Rectal smooth muscle tissue (tissue), 1 donor: ENCODE measurements around the gene CCL27.
"Not testable (repeated sequence)": the region's sequence is repeated elsewhere in the genome, so short reads cannot be mapped to it uniquely, and the experiment has no call there.

Experiments
- H3K27ac ChIP-seq: one replicate; pipeline ENCODE4 v1.7.0; 2013; ENCODE audit warnings: low read depth, low read length, inconsistent platforms
- H3K27me3 ChIP-seq: one replicate; pipeline ENCODE4 v1.7.0; 2013; ENCODE audit warnings: low read length; ENCODE audit not compliant: control insufficient read depth, insufficient read depth
- H3K36me3 ChIP-seq: one replicate; pipeline ENCODE4 v1.7.0; 2013; ENCODE audit warnings: low read length; ENCODE audit not compliant: control insufficient read depth, insufficient read depth
- H3K4me1 ChIP-seq: one replicate; pipeline ENCODE4 v1.7.0; 2013; ENCODE audit warnings: low read length; ENCODE audit not compliant: control insufficient read depth, insufficient read depth
- H3K4me3 ChIP-seq: one replicate; pipeline ENCODE4 v1.7.0; 2013; ENCODE audit warnings: low read length
- H3K9ac ChIP-seq: one replicate; pipeline ENCODE4 v1.7.0; 2013; ENCODE audit warnings: low read length

Gene CCL27

GRCh38 chr9:34642679-34643078 lies 19.8 kb downstream of the CCL27 start:
- Histone ChIP-seq H3K36me3 (no peaks in the 10 kb centered on the region), H3K4me3 (no peak overlapping the region), H3K27ac (no peak overlapping the region), H3K27me3 (no peaks in the 10 kb centered on the region), H3K9ac (no peak overlapping the region), H3K4me1 (peaks cover 16% of the 10 kb centered on the region)

GRCh38 chr9:34639322-34639721 lies 23.1 kb downstream of the CCL27 start:
- H3K36me3 ChIP-seq, H3K27ac ChIP-seq, H3K9ac ChIP-seq, H3K4me3 ChIP-seq, H3K27me3 ChIP-seq: not testable (repeated sequence)
- H3K4me1 ChIP-seq, result peaks cover 15% of the 10 kb centered on the region

DNA sequence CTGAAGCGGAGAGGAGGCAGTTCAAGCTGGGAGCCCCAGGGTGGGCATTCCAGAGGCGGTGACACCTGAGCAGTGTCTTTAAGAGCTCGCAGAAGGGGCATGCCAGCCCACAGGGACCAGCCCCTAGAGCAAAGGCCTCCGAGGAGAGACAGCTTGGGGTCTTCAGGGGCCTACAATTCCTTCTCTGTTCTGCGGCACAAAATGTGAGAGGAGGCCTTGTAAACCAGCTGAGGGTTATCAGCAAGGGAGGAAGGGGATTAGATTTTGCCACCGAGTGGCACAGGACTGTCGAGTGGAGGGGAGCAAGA lies 24.4 kb downstream of the CCL27 start:
- Histone ChIP-seq H3K4me1 (peaks cover 15% of the 10 kb centered on the region), H3K27me3 (no peaks in the 10 kb centered on the region), H3K9ac (peak overlapping the region; percentile 54), H3K4me3 (peak overlapping the region; percentile 87), H3K36me3 (peaks cover 8% of the 10 kb centered on the region), H3K27ac (peak overlapping the region; percentile 81)

DNA sequence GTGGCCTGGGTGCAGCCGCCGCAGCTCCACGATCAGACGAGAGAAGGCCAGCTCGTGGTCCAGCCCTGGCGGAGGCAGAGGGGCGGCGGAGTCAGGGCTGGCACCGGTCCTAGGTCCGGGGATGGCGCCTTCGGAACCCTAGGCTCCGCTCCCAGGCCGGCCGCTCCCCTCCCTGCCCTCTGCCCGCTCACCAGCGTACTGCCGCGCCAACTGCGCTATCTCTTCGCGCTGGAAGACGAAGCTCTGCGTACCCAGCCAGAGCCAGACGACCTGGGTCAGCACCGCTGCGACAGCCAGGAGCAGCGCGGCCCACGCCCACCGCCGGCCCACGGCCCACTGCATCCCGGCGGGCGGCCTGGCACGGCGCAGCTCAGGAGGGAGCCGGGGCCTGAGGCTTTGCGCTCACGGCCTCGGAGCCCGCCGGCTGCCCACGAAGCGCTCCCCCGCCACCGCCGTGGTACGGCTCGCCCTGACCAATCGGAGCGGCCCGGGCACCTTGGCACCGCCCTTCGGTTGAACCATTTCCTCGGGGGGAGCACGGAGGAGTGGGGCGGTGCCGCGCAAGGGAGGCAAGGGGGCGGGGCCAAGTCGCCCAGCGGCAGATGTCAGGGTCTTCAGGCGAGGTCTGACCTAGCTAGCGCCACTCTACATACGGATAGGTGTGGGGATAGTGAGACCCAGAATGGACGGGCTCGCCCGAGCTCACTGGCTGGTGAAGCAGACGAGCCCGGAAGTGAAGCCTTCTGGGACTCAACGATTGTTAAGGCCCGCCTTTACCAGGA lies 24.9 kb downstream of the CCL27 start, which contains the start of gene SIGMAR1:
Gene SIGMAR1, minus strand, starts transcription at position 432 of the 782 bp plus-strand sequence. Its CDS starts 90 bp downstream, at position 342.
- Histone ChIP-seq H3K36me3 (peaks cover 8% of the 10 kb centered on the region), H3K4me3 (peak within 1 kb of the TSS; percentile 87), H3K4me1 (peaks cover 15% of the 10 kb centered on the region), H3K27me3 (no peaks in the 10 kb centered on the region), H3K27ac (peak within 1 kb of the TSS; percentile 81), H3K9ac (peak within 1 kb of the TSS; percentile 54)

DNA sequence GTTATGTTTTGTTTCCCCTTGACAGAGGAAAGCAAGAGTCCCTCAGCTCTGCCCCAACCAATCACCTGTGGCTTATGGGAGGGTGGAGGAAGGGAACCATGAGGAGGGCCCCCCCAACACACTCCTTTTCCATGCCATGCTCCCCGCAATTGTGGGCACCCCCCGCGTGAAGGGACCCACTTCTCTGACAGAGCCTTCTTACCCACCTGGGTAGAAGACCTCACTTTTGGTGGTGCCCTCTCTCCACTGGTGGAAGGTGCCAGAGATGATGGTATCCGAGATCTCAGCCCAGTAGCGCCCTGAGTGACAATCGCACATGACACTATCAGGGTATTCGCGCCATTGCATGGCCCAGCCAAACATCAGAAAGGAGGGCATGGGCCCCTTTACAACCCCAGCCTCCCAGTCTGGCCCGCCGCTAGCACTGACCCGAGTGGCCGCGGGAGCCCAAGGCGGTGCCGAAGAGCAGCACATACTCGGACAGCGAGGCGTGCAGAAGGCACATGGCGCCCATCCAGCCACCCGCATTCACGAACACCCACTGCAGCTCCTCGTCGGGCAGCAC lies 25.6 kb downstream of the CCL27 start:
- peak overlapping the region; percentile 87 for H3K4me3 ChIP-seq
- H3K4me1 ChIP-seq, result peaks cover 15% of the 10 kb centered on the region
- peak overlapping the region; percentile 29 for H3K9ac ChIP-seq
- H3K27ac ChIP-seq, result peak overlapping the region; percentile 81
- H3K27me3 ChIP-seq, result no peaks in the 10 kb centered on the region
- peaks cover 8% of the 10 kb centered on the region for H3K36me3 ChIP-seq

- peaks cover 15% of the 10 kb centered on the region for H3K4me1 ChIP-seq
- no peak overlapping the region for H3K27ac ChIP-seq
- H3K4me3 ChIP-seq, result no peak overlapping the region
- no peak overlapping the region for H3K9ac ChIP-seq
- H3K36me3 ChIP-seq, result peaks cover 8% of the 10 kb centered on the region
- H3K27me3 ChIP-seq, result peaks cover under 1% of the 10 kb centered on the region
Observed at GRCh38 chr9:34635556-34635955, 26.9 kb downstream of the CCL27 start.

GRCh38 chr9:34634551-34635248 lies 27.8 kb downstream of the CCL27 start:
- peaks cover 9% of the 10 kb centered on the region for H3K27me3 ChIP-seq
- no peak overlapping the region for H3K4me3 ChIP-seq
- peaks cover 8% of the 10 kb centered on the region for H3K36me3 ChIP-seq
- H3K27ac ChIP-seq, result no peak overlapping the region
- no peak overlapping the region for H3K9ac ChIP-seq
- peaks cover 15% of the 10 kb centered on the region for H3K4me1 ChIP-seq

DNA sequence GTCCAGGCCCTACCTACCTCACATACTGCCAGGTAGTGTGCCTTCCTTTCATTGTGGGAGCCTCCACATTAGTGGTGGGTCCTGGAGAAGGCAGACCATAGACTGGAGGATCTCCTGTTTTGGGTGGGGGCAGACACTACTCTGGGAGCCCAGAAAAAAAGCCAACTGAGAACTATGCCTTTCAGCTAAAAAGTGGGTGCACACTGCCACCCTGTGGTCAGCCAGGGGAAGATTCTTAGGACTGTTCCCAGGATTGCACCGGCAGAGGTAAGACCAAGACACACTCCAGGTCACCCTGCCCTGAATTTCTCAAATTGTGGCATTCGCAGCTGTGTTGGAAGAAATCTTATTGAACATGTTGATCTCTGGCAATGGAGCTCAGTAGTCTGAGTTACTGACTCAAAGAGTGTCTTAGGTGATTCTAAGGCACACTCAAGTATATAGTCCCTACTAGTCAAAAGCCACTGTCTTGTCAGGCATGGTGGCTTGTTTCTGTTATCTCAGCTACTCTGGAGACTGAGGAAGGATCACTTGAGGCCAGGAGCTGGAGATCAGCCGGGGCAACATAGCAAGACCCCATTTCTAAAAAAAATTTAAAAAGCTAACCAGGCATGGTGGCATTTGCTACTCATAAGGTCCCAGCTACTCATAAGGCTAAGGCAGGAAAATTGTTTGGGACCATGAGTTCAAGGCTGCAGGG lies 28.5 kb downstream of the CCL27 start:
- H3K27me3 ChIP-seq, result peaks cover 15% of the 10 kb centered on the region
- no peak overlapping the region for H3K4me3 ChIP-seq
- peaks cover 8% of the 10 kb centered on the region for H3K36me3 ChIP-seq
- no peak overlapping the region for H3K9ac ChIP-seq
- peaks cover 15% of the 10 kb centered on the region for H3K4me1 ChIP-seq
- H3K27ac ChIP-seq, result no peak overlapping the region

DNA sequence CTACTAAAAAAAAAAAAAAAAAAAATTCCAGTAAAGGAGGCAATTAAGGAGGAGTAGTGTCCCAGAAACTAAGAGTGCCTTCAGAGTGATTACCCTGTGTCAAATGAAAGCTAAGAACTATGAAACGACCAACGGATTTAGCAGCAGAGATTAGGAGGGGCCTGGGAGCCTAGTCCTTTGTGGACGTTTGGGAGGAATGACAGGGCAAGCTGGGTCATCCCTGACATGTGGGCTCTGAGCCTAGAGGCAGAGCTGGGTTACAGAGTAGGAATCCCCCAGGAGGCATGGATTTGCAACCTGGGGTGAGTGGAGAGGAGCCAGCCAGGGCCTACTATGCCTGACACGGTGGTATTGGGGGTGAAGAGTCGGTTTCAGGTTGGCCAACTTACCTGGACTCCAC lies 29.3 kb downstream of the CCL27 start:
- Histone ChIP-seq H3K27ac (no peak overlapping the region), H3K9ac (no peak overlapping the region), H3K4me3 (no peak overlapping the region), H3K4me1 (peaks cover 16% of the 10 kb centered on the region), H3K36me3 (peaks cover 8% of the 10 kb centered on the region), H3K27me3 (peaks cover 19% of the 10 kb centered on the region)

DNA sequence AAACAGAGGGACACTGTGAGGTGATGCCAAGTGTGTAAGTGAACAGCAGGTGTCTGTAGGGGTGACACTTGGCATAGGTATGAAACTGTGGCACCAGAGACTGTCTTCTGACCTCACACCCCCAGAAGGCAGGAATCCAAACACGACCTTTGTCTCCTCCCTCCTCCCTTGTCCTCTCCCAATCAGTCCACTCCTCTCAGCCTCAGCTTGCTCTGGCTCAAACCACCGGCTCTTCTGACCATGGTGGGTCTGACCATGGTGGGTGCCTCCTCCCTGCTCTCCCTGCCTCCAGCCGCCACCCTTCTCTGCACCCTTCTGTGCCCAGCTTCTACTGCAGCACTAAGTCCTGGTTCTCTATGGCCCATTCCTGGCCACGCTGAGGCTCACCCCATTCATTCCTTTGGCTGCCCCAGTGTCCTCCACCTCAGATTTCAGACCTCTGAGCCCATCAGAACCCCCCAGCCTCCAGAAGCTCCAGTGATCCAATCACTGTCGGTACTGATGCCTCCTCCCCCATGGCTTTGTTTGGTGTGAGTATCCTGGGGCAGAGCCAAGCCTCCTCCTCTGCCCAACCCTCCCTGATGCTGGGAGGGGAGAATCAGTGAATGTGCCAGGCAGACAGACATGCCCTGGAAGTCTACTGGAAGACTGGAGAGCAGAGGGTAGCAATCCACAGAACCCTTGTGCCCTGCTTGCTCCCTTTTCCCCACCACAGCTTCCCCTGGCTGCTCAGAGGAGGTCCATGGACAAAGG lies 31.9 kb downstream of the CCL27 start:
- Histone ChIP-seq H3K4me3 (no peak overlapping the region), H3K27me3 (peaks cover 45% of the 10 kb centered on the region), H3K36me3 (peaks cover 7% of the 10 kb centered on the region), H3K27ac (no peak overlapping the region), H3K4me1 (peaks cover 5% of the 10 kb centered on the region), H3K9ac (no peak overlapping the region)

GRCh38 chr9:34629491-34629808 lies 33.0 kb downstream of the CCL27 start:
- Histone ChIP-seq H3K4me1 (peaks cover 5% of the 10 kb centered on the region), H3K27ac (no peak overlapping the region), H3K9ac (no peak overlapping the region), H3K36me3 (no peaks in the 10 kb centered on the region), H3K4me3 (peak overlapping the region; percentile 40), H3K27me3 (peaks cover 53% of the 10 kb centered on the region)
